Activated CD4-positive, alpha-beta T cell treated with anti-CD3 and anti-CD28 coated beads, Interleukin-2, amount 50 U/mL, for 24 hours (primary cell): ENCODE measurements around the gene APAF1.

ENCODE experiments used
- DNase-seq, 2 donors: peaks; one replicate each; pipeline ENCODE4 v3.0.0-alpha.2; 2020; ENCODE audit warnings: low read depth in 1 of 2, low spot score in 1 of 2

Gene APAF1

DNA sequence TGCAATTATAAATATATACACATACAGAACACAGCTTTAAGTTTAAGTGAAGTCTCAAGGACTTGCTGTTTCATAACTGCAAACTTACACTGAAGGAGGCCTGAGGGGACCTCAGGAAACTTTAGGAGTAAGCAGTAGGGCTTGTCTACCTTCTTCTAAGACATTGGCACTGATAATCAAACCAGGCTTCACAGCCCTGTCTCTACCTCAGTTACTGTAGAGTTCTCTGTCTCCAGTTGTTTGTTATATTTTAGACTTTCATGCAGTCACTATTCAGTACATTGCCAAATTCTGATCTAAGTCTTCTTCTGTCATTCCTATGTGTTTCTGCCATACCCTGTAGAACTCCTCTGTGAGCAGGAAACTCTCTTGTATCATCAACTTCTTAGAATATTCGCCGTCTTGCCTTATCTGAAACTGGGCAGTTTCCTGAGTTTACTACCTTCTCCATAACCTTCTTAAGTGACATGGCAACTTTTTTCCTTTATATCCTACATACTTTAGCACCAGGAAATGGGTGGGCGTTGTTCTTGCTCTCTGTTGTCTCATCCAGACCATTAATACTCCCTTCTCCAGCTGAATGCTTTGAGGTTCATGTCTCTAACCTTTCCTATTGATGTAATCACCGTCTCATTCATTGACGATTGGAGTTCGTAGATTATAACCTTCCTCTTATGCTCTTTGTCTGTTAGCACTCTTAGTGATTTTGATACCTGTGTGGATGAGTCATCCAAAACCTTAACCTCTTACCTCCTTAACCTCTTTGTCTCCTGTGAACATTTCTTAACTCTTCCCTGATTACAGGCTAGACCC is 11.4 kb downstream of the APAF1 start:
- DNase-seq, result no peak

DNA sequence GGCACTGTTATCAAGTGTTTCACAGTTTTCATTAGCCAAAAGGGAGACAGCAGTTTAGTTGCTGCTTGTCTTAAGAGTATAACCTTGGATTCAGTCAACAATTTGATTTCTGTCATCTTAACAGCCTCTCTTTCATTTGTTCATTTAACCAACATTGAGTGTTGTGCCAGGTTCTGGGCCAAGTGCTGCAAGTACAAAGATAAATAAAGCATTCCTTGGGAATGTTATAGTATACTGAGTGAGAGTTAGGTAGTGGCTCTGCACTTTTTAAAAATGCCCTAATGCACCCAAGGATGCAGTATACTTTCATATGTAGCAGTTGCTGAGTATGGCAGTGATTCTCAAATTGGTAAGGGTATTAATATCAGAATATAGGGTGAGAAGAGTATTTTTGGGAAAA is 15.4 kb downstream of the APAF1 start:
- DNase-seq, result no peak

DNA sequence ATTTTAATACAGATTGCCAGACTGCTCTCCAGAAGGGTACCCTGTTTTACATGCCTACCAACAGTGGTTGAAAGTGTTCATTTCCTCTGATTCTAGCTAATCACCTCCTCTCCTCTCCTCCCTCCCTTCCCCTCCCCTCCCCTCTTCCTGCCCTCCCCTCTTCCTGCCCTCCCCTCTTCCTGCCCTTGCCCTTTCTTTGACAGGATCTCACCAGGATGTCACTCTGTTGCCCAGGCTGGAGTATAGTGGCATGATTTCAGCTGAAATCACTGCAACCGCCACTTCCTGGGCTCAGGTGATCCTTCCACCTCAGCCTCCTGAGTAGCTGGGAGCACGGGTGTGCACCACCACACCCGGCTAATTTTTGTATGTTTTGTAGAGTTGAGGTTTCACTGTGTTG is 24.7 kb downstream of the APAF1 start:
- no peak for DNase-seq

DNA sequence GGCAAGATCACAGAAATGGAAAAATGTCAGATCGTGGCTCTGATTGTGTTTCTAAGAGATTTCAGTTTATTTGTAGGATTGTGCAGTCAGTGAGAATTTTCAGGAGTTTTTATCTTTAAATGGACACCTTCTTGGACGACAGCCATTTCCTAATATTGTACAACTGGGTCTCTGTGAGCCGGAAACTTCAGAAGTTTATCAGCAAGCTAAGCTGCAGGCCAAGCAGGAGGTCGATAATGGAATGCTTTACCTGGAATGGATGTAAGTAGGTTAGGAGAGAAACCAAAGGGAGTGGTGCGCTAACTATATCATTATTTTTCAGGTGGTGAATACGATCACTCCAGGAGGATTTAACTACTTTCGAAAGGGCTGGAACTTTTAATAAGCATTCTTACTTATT is 26.4 kb downstream of the APAF1 start:
- no peak for DNase-seq

DNA sequence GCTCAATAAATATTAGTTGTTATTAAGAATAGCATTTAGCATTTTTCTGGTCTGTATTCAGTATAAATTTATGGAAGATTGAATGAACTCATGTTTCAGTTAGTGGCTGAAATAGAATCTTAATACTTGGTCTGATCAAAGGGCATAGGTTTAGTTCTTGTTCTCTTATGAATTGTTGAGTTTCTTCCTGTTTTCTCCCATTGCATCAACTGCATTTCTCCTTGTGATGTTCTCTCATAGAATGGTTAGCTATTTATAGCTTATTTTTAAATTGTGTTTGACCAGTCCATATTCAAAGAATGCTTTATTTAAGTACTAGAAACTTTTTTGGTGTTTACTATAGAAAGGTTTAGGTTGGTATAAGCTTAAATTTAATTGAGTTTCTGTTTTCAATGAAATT is 29.8 kb downstream of the APAF1 start:
- no peak for DNase-seq

DNA sequence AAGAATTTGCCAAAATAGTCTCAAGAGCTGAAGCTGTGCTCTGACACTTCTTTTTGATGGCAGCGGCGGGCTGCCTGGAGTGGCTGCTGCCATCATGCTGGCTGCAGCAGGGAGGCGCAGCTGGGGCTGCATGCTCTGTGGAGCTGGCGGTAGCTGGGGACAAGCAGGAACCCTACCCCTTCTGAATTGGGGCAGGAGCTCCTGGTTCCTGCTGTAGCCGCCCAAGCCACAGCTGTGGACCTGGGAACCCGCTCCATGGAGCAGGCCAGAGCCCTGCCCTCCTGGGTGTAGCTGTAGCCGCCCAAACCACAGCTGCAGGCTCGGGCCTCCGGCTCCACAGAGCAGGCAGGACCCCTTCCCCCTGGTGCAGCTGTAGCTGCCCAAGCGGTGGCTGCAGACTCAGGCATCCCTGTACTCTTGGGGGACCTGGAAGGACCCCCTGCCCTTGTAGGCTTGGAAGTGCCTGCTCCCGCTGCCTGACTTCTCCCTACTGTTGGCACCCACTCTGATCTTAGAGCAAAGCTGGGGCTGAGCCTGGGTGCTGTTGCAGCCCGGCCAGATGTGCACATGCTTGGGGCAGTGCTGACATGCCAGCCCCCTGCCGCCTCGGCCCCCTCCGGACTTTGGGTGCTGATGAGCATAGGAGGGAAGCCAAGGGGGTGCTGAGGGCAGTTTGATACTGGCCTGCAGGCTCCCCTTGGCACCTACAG is 33.3 kb downstream of the APAF1 start:
- no peak for DNase-seq

DNA sequence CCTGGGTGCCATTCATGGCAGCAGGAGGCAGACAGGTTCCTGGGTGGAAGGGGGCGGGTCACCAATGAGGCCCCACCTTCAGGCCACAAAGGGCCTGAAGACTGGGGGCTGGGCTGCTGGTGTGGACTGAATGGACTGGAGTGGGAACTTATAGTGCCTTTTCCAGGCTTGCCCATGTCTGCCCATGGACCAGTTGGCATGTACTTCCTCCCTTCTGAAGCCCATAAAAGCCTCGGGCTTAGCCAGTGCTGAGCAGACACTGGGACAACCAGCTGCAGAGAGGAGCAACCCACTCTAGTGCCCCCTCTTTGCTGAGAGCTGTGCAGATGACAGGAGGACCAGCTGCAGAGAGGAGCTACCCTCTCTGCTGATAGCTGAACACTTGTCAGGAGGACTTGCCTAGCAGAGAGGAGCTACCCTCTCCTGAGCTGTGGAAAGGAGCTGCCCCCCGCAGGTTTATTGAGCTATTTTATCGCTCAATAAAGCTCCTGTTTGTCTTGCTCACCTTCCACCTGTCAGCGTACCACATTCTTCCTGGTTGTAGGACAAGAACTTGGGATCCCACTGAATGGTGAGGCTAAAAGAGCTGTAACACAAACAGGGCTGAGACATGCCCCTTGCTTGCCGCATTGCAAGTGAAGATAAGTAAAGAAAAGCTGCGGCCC is 34.0 kb downstream of the APAF1 start:
- no peak for DNase-seq

DNA sequence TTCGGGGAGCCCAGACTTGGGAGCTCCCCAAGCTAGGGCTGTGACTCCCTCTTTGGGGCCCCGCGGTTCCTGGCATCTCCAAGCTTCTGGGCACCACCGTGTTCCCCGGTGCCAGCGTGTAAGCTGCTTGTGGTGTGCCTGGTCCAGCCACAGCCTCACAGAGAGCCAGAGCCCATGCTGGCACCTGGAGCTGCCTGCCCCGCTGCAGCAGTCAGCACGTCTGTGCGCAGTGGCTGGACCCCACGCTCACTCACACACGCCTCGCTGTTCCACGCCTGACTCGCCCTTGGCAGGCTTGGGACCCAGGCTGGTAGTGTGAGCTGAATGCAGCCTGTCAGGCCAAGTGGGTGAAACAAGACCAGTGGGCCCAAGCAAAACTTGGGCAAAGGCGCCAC is 34.5 kb downstream of the APAF1 start:
- no peak for DNase-seq

DNA sequence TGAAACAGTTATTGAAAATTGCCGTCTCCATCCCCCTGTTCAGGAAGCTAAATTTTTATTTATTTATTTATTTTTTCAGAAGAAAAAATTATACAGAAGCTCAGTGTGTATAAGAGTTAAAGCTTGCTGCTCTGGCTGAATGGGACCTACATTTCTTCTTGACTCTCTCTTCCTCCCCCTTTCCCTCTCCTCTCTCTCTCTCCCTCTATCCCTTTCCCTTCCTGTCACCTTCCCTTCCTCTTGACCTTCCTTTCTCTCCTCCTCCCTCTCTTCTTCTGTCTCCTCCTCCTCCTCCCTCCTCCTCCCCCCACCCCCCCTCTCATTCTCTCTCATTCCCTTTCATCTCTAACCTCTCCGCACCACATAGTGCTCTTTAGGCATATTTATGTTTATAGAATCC is 39.1 kb downstream of the APAF1 start:
- DNase-seq, result no peak

DNA sequence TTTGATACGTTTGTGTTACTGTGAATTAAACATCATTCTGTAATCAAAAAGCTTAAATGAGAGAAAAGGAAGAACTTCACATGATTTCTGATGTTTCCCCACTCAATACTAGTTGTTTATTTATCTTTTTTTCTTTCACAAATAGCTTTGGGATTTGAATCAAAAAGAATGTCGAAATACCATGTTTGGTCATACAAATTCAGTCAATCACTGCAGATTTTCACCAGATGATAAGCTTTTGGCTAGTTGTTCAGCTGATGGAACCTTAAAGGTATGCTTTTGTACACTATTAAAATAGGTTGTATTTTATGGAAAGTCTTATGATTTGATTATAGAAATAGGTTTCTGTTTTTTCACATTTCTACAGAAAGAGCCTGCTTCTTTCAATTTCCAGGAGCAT is 41.5 kb downstream of the APAF1 start:
- DNase-seq, result no peak

DNA sequence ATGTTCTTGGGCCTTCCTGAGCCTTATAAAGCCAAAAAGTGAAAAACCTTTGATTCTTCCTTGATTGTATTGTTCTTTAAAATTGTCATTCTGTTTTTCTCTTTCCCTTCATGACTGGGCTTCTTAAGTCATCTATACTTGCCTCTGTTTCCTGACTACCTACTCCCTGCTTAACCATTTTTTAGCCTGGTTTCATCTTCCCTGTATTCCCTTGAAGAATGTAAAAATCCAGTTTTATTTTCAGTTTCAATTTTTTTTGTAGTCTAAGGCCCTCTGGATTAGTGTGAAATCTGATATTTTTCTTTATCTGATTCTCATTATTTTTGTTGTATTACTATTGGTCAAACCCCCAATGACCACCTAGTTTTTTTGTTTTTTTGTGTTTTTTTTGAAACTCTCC is 46.3 kb downstream of the APAF1 start:
- no peak for DNase-seq

DNA sequence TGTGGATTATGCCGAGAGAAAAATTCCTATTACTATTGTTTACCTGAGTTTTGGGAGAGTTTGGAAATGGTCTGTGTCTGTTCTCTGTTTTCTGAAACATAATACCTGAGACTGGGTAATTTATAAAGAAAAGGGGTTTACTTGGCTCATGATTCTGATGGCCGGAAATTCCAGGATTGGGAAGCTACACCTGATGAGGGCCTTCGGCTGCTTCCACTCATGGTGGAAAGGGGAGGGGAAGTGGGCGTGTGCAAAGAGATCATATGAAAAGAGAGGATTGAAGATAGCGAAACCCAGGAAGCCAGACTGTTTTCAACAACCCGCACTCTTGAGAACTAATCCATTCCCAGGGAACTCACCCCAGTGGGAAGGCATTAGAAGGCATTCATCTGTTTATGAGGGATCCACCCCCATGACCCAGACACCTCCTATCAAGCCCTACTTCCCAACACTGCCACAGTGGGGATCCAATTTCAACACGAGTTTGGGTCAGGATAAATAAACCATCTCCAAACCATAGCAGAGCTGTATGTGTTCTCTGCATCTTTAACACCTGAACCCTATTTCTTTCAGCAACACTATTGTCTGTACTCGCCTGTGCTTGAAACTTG is 51.1 kb downstream of the APAF1 start:
- no peak for DNase-seq

DNA sequence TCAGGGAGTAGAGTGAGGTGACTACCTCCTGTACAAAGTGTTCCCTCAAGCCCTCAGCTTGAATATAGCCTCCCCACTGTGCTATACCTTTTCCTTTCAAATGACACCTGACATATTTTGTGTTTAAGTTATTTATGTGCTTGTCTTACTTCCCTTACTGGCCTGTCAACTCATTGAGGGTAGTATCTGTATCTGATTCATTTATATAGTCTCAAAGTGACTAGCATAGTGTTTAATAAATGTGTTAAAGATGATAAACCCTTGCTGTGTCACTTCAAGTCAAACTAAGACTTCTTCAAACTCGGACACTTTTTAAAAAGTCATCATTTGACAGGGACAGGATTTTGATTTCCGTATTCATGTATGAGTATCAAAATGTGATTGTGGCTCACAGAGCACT is 52.1 kb downstream of the APAF1 start:
- DNase-seq, result no peak

DNA sequence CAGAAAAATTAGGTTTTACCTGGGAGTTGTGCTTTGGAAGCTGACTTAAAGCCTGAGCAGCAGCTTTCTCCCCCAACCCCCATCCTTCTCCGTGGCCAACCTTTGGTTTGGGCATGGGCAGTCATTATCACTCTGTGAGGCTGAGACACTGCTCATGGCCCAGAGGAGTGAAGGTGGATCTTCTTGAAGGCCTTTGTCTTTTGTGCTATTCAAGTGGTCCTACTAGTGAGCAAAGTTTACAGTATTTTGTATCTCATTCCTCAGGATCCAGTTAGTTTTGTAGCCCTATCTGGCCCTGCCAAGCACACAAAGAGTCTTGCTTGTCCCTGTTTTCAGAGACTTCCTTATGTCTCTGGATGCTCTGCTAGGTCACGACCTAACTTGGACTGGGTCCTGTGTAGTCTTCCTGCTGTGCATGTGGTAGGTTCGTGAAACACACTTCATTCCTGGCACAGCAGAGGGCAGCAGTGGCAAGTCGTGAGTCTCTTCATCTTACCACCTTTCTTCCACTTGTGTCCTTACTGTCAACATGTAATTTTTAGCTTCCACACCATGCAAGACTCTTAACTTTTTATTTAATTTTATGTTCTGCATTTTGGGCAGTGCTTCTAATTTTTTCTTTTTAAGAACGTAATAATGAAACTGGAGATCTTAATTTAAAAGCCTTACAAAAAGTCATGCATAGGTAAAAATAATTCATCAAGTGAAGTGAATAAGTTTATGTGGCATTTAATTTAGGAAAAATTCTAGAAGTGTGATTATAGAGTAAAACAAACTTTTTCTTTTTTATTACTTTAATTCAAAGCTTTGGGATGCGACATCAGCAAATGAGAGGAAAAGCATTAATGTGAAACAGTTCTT is 53.7 kb downstream of the APAF1 start:
- peak; percentile 5 to 13 for DNase-seq

DNA sequence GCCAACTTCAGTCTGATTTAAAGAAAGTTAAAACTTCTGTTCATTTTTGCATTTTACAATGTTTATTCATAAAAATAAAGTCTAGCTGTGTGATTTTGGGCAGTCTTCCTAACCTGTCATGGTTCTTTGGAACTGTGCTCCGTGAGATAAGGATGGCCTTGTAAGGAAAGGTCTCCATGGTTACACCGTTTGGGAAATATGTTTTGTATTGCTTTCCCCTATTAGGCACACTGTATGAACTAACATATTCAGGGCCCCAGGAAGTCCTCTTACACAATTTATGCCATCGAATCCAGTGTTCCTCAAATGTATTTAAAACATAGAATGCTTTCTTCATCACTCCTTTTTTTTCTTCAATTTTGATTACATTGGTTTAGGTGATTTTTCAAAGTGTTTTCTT is 54.5 kb downstream of the APAF1 start:
- no peak for DNase-seq

DNA sequence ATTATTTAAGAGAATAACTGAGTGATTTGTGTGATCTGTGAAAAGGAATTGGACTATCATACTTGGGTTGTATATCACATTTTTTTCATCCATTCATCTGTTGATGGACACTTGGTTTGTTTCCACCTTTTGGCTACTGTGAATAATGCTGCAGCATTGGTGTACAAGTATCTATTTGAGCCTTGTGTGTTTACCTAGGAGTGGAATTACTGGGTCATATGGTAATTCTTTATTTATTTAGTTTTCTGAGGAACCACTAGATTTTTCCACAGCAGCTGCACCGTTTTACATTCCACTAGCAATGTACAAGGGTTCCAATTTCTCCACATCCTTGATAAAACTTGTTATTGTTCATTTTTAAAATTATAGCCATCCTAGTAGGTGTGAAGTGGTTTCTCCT is 56.1 kb downstream of the APAF1 start:
- no peak for DNase-seq

DNA sequence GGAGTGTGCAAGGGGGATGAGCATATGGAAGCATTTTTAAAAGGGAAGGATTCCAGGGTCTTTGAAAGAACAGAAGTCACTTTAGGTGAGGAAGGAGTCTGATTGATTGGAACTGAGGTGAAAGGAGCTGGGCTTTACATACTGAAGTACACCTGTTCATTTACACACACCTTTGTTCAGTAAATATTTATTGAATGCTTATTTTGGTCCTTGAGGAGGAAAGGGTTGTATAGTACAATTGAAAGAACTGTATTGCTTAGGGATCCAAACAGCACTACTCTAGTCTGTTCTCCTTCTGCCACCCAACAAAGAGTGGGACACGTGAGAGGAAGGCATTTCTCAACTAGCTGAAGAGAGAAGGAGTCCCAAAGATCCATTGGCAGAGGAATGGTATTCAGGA is 63.9 kb downstream of the APAF1 start:
- no peak for DNase-seq

DNA sequence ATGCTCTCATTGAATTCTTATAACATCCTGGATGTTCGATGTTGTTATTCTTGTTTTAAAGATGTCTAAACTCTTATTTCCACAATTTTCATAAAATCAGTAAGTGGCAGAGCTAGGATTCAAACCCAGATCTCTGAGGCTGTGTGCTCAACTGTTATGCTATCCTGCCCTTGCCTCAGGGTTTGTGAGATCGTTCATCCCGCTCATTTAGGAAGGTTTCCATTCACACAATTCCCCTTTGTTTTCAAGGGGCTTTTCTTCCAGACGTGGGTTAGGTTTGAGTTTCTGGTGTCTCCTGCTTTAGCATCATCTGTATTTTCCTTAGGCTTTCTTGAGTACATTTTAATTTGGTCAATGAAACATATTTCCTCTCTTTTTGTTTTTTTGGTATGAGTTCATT is 69.3 kb downstream of the APAF1 start:
- DNase-seq, result no peak

DNA sequence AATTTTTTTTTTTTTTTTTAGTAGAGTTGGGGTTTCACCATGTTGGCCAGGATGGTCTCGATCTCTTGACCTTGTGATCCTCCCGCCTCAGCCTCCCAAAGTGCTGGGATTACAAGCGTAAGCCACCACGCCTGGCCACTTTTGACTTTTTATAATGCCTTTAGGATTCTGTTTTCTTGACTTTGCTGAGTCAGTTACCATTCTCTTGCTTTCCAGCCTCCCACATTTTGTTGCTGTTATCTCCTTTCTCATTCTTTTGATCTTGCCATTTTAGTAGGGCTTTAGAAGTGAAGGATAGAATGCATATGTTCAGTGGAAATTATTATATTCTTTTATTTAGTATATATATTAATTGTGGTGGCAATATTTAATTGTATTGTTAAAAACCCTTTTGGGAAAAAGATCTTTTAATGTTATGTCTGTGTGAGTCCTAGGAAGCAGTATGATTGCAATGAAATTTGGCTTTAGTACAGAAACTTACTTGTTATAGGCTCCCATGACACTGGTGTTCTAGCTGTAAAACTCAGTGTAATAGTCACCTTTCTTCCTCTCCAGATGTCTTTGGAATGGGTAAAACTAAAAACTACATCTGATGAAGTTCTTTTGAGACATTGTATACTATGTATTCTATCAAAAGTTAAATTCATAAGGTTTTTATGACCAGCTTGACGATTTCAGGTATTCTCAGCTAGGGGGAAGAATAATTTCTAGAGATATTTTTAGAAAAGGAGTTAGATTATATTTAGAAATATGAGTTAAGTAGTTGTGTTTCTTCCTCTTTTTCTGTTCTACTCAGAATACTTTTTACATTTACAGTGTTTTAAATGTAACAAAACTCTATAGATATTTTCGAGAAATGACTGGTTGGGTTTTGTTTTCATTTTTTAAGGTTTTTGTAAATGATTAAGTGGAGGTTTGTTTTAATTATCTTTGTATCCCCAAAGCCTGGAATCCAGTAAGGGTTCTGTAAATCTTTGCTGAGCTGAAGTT is 74.7 kb downstream of the APAF1 start:
- DNase-seq, result no peak

DNA sequence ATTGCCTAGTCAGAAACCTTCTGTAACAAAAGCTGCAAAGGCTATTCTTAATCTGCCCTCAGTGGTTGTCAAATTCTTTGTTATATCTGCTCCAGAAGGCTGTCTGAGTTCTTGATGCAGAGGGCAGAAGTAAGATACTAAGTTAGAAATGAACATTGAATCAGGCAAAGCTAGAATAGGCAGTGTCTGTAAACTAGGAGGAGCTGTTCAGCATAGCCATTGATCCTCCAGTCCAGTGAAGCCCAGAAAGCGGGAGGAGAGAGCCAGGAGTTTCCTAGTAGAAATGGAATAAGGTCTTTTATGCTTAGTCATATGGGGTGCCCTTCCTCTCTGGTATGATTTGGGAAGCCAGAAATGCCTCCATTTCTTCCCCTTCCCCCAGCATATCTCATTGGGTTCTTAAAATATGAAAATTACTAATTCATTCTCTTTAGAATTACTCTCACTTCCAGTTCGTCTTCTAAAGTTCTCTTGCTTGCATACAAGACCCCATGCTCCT is 76.2 kb downstream of the APAF1 start:
- no peak for DNase-seq
